ENCODE data around the gene SPRY4.

DNA sequence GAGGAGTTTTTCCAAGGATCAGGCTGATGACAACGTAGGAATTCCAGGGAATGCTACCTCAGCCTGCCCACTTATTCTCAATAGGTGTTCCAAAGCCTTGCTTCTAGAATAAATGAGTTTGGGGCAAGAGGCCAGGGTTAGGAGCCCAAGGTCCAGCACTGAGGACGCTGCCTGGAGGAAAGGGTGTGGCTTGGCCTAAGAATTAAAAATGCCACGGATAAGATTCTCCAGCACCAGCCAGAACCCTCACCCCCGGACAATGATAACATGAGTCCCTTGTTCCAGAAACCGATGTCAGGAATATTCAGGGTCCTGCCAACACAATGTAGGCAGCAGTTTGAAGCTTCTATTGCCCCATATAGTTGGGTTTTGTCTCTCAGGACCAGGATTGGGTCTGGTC, 7.6 kb downstream of the SPRY4 start:
- no peak for TF ChIP-seq BHLHE40 (IDR thresholded peaks at IDR 0.05; ENCODE audit: borderline replicate concordance)
- TF ChIP-seq LEF1 (IDR thresholded peaks at IDR 0.05; ENCODE audit: borderline replicate concordance): no peak
- TF ChIP-seq HDGF (IDR thresholded peaks at IDR 0.05; ENCODE audit: borderline replicate concordance): no peak
- no peak for TF ChIP-seq CTBP1 (IDR thresholded peaks at IDR 0.05; ENCODE audit: borderline replicate concordance)
- TF ChIP-seq TARDBP (IDR thresholded peaks at IDR 0.05): no peak
- no peak for TF ChIP-seq FOXK2 (IDR thresholded peaks at IDR 0.05)
- TF ChIP-seq, protein P1, sequence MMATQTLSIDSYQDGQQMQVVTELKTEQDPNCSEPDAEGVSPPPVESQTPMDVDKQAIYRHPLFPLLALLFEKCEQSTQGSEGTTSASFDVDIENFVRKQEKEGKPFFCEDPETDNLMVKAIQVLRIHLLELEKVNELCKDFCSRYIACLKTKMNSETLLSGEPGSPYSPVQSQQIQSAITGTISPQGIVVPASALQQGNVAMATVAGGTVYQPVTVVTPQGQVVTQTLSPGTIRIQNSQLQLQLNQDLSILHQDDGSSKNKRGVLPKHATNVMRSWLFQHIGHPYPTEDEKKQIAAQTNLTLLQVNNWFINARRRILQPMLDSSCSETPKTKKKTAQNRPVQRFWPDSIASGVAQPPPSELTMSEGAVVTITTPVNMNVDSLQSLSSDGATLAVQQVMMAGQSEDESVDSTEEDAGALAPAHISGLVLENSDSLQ (IDR thresholded peaks at IDR 0.05): no peak
- TF ChIP-seq ARNT (IDR thresholded peaks at IDR 0.05): no peak
